Astrocyte of the hippocampus (primary cell): ENCODE data around the gene GOLGA8R.
"Not testable (repeated sequence)": the region's sequence is repeated elsewhere in the genome, so short reads cannot be mapped to it uniquely, and the experiment has no call there.

ENCODE experiments used
- DNase-seq: peaks from one replicate; pipeline ENCODE4 v3.0.0; 2011; ENCODE audit warnings: low read depth, low spot score

Gene GOLGA8R, protein sequence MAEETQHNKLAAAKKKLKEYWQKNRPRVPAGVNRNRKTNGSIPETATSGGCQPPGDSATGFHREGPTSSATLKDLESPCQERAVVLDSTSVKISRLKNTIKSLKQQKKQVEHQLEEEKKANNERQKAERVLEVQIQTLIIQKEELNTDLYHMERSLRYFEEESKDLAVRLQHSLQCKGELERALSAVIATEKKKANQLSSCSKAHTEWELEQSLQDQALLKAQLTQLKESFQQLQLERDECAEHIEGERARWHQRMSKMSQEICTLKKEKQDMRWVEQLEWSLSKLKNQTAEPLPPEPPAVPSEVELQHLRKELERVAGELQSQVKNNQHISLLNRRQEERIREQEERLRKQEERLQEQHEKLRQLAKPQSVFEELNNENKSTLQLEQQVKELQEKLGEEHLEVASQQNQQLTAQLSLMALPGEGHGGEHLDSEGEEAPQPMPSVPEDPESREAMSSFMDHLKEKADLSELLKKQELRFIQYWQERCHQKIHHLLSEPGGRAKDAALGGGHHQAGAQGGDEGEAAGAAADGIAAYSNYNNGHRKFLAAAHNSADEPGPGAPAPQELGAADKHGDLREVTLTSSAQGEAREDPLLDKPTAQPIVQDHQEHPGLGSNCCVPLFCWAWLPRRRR

GRCh38 chr15:30414160-30414559 lies at the start of gene GOLGA8R:
TSS of gene GOLGA8R (minus strand) at chr15:30414260. CDS start at chr15:30414162, 98 bp downstream.
- not testable (repeated sequence) for DNase-seq

DNA sequence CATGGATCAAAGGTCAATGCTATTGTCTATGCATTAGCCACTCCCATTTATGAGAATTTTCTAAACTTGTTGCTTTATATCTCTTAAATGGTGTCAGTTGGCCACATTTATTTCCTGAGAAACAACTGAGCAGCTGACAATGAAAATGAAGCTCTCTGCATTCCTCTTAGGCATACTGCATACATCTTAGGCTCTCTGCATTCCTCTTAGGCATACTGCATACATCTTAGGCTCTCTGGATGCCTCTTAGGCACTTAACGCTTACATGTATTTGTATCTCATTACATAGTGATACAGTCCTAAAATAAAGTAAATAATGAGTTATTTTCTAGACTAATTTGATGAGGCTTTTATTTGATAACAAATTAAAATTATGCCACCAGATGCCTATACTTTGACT lies 49.8 kb upstream of the GOLGA8R start:
- not testable (repeated sequence) for DNase-seq

DNA sequence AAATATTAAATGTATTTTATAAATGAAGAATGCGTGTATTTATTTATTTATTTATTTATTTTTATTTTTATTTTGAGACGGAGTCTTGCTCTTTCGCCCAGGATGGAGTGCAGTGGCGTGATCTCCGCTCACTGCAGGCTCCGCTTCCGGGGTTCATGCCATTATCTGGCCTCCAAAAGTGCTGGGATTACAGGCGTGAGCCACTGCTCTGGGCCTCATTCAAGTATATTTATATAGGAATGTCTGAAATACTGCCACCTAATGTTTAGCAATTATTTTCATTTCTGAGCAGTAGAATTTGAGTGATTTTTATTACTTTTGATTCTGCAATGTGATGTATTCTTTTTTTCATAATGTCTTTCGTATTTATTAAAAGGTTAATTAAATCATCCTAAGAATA lies 48.1 kb upstream of the GOLGA8R start:
- DNase-seq: not testable (repeated sequence)

DNA sequence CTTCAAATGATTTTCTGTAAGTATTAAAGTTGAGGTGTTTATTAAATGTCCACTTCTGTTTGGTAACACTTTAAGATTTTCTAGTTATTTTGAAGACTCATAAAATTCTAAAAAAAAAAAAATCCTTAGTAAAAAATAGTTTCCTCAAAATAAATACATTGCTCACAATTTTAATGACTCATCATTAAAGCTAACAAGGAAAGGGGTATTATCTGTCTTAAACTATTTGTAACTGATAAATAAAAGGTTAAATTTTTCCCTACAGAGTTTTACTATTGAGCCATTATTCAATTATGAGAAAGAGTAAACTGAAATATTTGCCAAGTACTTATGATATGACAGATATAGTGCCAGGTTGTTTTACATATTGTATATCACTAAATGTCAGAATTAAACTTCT lies 38.6 kb upstream of the GOLGA8R start:
- not testable (repeated sequence) for DNase-seq

GRCh38 chr15:30438348-30438747 lies 24.3 kb upstream of the GOLGA8R start:
- DNase-seq: not testable (repeated sequence)

DNA sequence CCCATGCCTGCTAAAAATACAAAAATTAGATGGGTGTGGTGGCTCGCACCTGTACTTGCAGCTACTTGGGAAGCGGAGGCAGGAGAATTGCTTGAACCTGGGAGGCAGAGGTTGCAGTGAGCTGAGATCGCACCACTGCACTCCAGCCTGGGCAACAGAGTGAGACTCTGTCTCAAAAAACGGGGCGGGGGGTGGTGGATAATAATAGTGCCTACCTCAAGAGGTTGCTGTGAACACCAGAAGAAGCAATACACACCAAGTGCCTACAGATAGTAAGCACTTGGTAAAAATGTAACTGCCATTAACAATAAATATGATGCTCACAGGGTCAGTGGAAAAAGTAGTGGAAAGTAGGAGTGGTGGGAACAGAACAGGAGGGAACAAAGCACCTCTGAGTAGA lies 21.8 kb upstream of the GOLGA8R start:
- peak; percentile 0 for DNase-seq

- not testable (repeated sequence) for DNase-seq
These were observed 6.7 kb upstream of the GOLGA8R start for GRCh38 chr15:30420723-30421122.

GRCh38 chr15:30407636-30408035 lies 6.4 kb downstream of the GOLGA8R start:
- DNase-seq: peak; percentile 0

GRCh38 chr15:30398988-30399387 lies 15.1 kb downstream of the GOLGA8R start:
- DNase-seq: not testable (repeated sequence)

DNA sequence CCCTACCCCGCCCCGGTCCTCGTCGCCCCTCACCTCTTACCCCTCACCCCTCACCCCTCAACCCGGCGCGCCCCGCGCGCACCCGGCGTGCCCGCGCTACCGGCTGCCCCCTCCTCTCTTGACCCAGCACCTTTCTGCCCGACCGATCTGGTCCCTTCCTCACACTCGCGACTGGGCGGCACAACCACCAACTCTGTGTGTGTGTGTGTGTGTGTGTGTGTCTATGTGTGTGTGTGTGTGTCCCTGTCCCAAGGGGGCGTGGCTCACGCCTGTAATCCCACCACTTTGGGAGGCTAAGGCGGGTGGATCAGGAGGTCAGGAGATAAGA lies 20.4 kb downstream of the GOLGA8R start:
- DNase-seq: not testable (repeated sequence)

GRCh38 chr15:30392766-30393663 lies 21.0 kb downstream of the GOLGA8R start, which contains the start of gene CHRFAM7A:
TSS of gene CHRFAM7A (minus strand) at chr15:30393540. CDS start at chr15:30383351, 10,189 bp downstream.
- DNase-seq: not testable (repeated sequence)

GRCh38 chr15:30386318-30386887 lies 27.7 kb downstream of the GOLGA8R start:
- not testable (repeated sequence) for DNase-seq

- not testable (repeated sequence) for DNase-seq
These were observed 37.0 kb downstream of the GOLGA8R start for GRCh38 chr15:30377082-30377413.

- not testable (repeated sequence) for DNase-seq
These were observed 37.5 kb downstream of the GOLGA8R start for GRCh38 chr15:30376375-30377081.

DNA sequence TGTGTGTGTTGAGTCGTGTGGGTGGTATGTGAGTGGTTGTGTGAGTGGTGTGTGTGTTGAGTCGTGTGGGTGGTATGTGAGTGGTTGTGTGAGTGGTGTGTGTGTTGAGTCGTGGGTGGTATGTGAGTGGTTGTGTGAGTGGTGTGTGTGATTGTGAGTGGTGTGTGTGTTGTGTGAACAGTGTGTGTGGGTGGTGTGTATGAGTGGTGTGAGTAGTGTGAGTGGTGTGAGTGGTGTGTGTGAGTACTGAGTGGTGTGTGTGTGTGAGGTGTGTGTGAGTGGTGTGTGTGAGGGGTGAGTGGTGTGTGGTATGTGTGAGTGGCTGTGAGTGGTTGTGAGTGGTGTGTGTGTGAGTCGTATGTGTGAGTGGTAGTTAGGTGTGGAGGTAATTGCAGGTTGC lies 38.2 kb downstream of the GOLGA8R start:
- DNase-seq: peak; percentile 3

DNA sequence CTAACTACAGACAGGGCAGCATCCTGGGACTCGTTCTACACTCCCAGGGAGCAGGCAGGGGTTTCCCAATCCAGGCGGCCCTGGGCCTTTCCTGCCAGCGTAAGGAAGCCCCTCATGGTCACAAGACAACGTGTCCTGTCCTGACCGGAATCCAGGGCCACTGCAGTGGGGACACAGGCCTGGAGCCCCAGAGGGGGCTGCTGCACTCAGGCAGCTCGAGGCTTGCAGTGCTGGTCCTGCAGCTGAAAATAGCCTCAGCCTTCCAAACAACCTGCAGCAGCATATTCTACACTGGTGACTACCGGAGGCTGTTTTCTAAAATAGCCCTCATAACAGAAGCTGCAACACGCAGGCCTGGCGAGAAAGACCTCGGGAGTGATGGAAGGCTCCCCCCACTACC lies 39.2 kb downstream of the GOLGA8R start:
- not testable (repeated sequence) for DNase-seq

DNA sequence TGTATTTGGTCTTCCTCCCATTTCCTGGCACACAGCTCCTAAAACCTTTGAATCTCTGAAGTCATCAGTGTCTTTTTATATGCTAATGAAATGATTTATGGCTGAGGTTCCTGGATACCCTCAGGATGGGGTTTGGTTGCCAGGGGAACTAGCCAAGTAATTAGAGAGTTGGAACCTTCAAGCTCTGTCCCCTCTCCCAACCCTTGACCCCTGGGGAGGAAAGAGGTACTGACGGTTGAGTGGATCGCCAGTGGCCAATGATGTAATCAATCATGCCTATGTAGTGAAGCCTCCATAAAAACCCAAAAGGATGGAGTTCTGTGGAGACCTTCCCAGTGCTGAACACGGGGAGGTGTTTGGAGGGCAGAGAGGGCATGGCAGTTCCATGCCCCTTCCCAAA lies 45.8 kb downstream of the GOLGA8R start:
- DNase-seq: not testable (repeated sequence)

DNA sequence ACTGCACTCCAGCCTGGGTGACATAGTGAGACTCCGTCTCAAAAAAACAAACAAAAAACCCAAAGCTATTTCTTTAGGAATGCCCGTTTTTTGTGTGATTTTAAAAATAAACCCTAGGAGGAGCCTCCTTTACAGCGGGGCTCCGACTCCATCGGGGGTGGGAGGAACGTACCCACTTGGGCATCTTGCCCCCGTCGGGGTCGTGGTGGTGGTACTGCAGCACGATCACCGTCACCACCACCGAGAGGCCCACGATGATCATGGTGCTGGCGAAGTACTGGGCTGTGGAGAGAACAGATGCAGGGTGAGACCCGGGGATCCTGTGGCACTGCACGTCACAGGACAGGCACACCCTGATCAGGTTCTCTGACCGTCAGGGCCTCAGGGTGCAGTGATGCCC lies 46.8 kb downstream of the GOLGA8R start:
- not testable (repeated sequence) for DNase-seq

- not testable (repeated sequence) for DNase-seq
These were observed 52.7 kb downstream of the GOLGA8R start for GRCh38 chr15:30361404-30361803.

DNA sequence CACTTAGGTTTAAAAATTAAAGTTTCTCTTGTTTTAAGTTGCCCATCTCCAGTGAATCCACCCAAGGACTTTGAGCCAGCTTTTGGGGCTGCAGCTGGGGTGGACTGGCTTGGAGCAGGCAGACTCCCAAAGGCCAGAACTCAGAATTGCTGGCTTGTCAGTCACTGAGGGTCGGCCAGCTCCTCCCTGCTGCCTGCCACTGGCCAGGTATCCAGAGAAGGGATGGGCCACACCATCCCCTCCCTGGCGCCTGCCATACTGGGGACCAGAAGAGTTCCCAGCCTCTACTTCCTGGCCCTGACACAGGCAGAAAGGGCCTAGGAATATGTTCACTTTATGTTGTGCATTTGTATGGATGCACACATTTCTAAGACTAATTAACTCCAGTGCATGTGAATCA lies 53.1 kb downstream of the GOLGA8R start:
- DNase-seq: not testable (repeated sequence)

DNA sequence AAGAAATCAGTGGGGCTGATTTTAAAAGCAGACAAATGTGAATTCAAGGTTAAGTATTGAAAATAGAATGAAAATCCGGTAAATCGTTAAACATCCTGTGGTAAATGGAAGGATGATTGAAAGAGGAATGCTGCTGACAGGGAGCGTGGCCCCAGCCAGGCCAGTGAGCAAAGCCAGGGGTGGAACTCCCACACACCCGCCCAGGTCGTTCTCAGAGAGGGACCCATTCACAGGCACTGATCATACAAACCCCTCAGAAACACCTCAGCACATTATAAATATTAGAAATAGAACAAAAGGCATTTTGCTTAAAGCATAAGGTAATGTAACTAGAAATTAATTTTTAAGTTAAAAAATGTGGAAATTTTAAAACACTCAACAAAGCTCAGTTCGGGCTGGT lies 59.0 kb downstream of the GOLGA8R start:
- not testable (repeated sequence) for DNase-seq
